RWPE1 (cell line): Measurements from ENCODE around the gene NOL4L.

ENCODE experiments used
- CTCF ChIA-PET: fragments of 350-600 bp; sonication (Branson Sonifier 250); formaldehyde crosslinking; extraction: SDS; loops from one replicate; lab custom pipeline; 2021; lab: Yijun Ruan, JAX
- POLR2A ChIA-PET: fragments of 400-600 bp; formaldehyde crosslinking; extraction: SDS; loops from one replicate; lab custom pipeline; 2020; ENCODE audit warnings: antibody characterized with exemption; ENCODE audit not compliant: low non-redundant PET; lab: Yijun Ruan, JAX
- DNase-seq: peaks from one replicate; pipeline ENCODE4 v3.0.0; 2012; ENCODE audit warnings: low spot score
- H3K27ac ChIP-seq: fragments of 450-650 bp; 2 replicates; pipeline ENCODE4 v1.5.1; 2017
- CTCF ChIP-seq: fragments of 450-650 bp; conservative IDR thresholded peaks from 2 replicates; pipeline ENCODE4 v1.5.1; 2017; ENCODE audit warnings: low read depth, mild to moderate bottlenecking

The NOL4L gene

GRCh38 chr20:32472581-32473207 lies 112.4 kb downstream of the NOL4L start:
- peak overlapping the region; percentile 93 for H3K27ac ChIP-seq
- no peak for DNase-seq
- TF ChIP-seq CTCF, result no peak
- CTCF ChIA-PET, result interaction anchor here (0.6 to 4.1 kb wide), 2 partner anchors 13 to 318 kb away, joined by 3 to 22 read pairs; no protein-coding TSS in a partner anchor
- POLR2A ChIA-PET, result no interaction called here

GRCh38 chr20:32470940-32471339 lies 114.2 kb downstream of the NOL4L start:
- CTCF ChIA-PET, result interaction anchor here (0.6 to 1.5 kb wide), 3 partner anchors 12 to 38 kb away, joined by 3 to 8 read pairs (median 3); no protein-coding TSS in a partner anchor

GRCh38 chr20:32470025-32470861 lies 114.9 kb downstream of the NOL4L start:
- H3K27ac ChIP-seq, result peak overlapping the region; percentile 42
- ChIA-PET POLR2A (no interaction called here), CTCF (interaction anchor here (0.8 to 1.5 kb wide), 3 partner anchors 12 to 182 kb away, joined by 3 to 8 read pairs (median 3); no protein-coding TSS in a partner anchor)
- no peak for DNase-seq
- TF ChIP-seq CTCF, result no peak; the same call in 1 of the 2 replicates

More at GRCh38 chr20:32470940-32471339, 114.2 kb downstream of the NOL4L start:
- TF ChIP-seq CTCF, result no peak
- POLR2A ChIA-PET, result no interaction called here
- DNase-seq, result no peak
- H3K27ac ChIP-seq, result peak overlapping the region; percentile 42

DNA sequence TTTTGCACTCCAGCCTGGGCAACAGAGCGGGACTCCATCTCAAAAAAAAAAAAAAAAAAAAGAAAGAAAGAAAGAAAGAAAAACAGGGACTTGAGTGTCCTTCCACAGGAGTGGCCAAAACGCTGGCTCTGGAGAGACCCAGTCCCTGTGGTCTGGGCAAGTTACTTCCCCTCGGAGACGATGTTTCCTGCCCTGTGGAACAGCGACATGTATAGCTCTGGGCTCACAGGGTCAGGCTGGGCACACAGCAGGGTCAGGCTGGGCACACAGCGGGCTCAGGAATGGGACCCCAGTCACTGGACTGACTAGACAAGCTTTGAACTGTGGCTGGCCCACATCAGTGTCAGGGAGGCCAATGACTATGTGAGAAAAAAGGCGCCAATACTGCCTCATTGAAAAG lies 116.3 kb downstream of the NOL4L start:
- DNase-seq, result no peak
- peak overlapping the region; percentile 42; the same call in 1 of the 2 replicates for H3K27ac ChIP-seq
- ChIA-PET POLR2A (no interaction called here), CTCF (interaction anchor here (1.1 kb wide), 1 partner anchor 184 kb away, joined by 3 read pairs; no protein-coding TSS in a partner anchor)
- TF ChIP-seq CTCF, result no peak

- H3K27ac ChIP-seq, result no peak overlapping the region
- ChIA-PET CTCF (interaction anchor here (0.6 to 1.5 kb wide), 3 partner anchors 17 to 285 kb away, joined by 3 to 6 read pairs (median 4); no protein-coding TSS in a partner anchor), POLR2A (no interaction called here)
- no peak for DNase-seq
- no peak for TF ChIP-seq CTCF
These were observed 116.9 kb downstream of the NOL4L start for GRCh38 chr20:32468313-32468640.
